AG10803 (cell line): ENCODE results near the gene KDM5A.
"Not testable (repeated sequence)": the region's sequence is repeated elsewhere in the genome, so short reads cannot be mapped to it uniquely, and the experiment has no call there.

Experiments used
- DNase-seq: peaks from one replicate; pipeline ENCODE4 v3.0.0; 2010; ENCODE audit warnings: low read depth
- H3K4me3 ChIP-seq: 2 replicates; pipeline ENCODE4 v1.5.1; 2011; ENCODE audit warnings: mild to moderate bottlenecking, low read length, control low read depth
- CTCF ChIP-seq: conservative IDR thresholded peaks from 2 replicates; pipeline ENCODE4 v1.5.1; 2011; ENCODE audit warnings: mild to moderate bottlenecking, low read length, control low read depth, inconsistent platforms

KDM5A gene

GRCh38 chr12:400828-401227, 11.7 kb upstream of the KDM5A start:
- no peak for TF ChIP-seq CTCF
- DNase-seq, result no peak
- H3K4me3 ChIP-seq, result peak overlapping the region; percentile 96

- peak; percentile 19 for DNase-seq
- H3K4me3 ChIP-seq, result peak overlapping the region; percentile 89
- no peak for TF ChIP-seq CTCF
These were observed 479 bp downstream of the KDM5A start for GRCh38 chr12:388541-389141.

GRCh38 chr12:388012-388411, 1.1 kb downstream of the KDM5A start:
- peak overlapping the region; percentile 89 for H3K4me3 ChIP-seq
- TF ChIP-seq CTCF, result no peak
- DNase-seq, result no peak

GRCh38 chr12:386651-387050, 2.5 kb downstream of the KDM5A start:
- peak overlapping the region; percentile 89 for H3K4me3 ChIP-seq
- peak; percentile 57 for DNase-seq

DNA sequence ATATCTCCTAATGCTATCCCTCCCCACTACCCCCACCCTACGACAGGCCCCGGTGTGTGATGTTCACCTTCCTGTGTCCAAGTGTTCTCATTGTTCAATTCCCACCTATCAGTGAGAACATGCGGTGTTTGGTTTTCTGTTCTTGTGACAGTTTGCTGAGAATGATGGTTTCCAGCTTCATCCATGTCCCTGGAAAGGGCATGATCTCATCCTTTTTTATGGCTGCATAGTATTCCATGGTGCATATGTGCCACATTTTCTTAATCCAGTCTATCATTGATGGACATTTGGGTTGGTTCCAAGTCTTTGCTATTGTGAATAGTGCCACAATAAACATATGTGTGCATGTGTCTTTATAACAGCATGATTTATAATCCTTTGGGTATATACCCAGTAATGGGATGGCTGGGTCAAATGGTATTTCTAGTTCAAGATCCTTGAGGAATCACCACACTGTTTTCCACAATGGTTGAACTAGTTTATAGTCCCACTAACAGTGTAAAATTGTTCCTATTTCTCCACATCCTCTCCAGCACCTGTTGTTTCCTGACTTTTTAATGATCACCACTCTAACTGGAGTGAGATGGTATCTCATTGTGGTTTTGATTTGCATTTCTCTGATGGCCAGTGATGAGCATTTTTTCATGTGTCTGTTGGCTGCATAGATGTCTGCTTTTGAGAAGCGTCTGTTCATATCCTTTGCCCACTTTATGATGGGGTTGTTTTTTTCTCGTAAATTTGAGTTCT, 18.2 kb downstream of the KDM5A start:
- not testable (repeated sequence) for H3K4me3 ChIP-seq, DNase-seq

More at GRCh38 chr12:386651-387050, 2.5 kb downstream of the KDM5A start:
- no peak for TF ChIP-seq CTCF

DNA sequence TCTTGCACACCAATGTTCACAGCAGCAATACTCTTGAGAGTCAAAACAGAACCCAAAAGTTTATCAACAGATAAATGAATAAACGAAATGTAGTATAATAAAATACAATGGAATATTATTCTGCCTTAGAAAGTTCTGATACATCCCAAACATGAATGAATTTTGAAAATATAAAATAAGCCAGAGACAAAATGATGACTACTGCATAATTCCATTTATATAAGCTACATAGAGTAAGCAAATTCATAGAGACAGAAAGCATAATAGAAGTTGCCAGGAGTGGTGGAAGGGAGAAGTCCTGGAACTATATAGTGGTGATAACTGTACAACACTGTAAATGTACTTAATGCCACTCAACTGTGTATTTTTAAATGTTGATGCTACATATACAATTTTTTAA, 21.1 kb downstream of the KDM5A start:
- DNase-seq, result no peak
- no peak overlapping the region for H3K4me3 ChIP-seq
- TF ChIP-seq CTCF, result no peak

GRCh38 chr12:366820-367219, 22.3 kb downstream of the KDM5A start:
- H3K4me3 ChIP-seq, result no peak overlapping the region
- TF ChIP-seq CTCF, result no peak
- DNase-seq, result no peak
